ENCODE data around the gene SMARCA4.

Gene SMARCA4

GRCh38 chr19:11054628-11055027 lies 93.8 kb downstream of the SMARCA4 start:
- TF ChIP-seq ZEB2 (tag by site-specific recombination; IDR thresholded peaks at IDR 0.05) (no peak), EGR2 (tag by site-specific recombination; IDR thresholded peaks at IDR 0.05; ENCODE audit: low read depth) (peak; percentile 76), ZFHX2 (tag by site-specific recombination; conservative IDR thresholded peaks at IDR 0.05) (peak; percentile 68)
- H3K36me3 ChIP-seq (ENCODE audit: control insufficient read depth in 2 of 2, insufficient read depth in 1 of 2, low read length in 2 of 2), result peaks cover 0 to 67% of the 10 kb centered on the region in 2 experiments; a peak in 2 of 3 replicates
- CTCF ChIA-PET, result interaction anchor here (0.8 kb wide), 1 partner anchor 19 kb away, joined by 4 read pairs; no protein-coding TSS in a partner anchor
- H3K4me1 ChIP-seq (ENCODE audit: control insufficient read depth, insufficient read depth, low read length), result no peaks in the 10 kb centered on the region
- POLR2A ChIA-PET, result no interaction called here
- H3K27ac ChIP-seq (ENCODE audit: extremely low read depth, low read depth, low read length), result no peak overlapping the region
- H3K9me3 ChIP-seq (ENCODE audit: control insufficient read depth, insufficient read depth, low read depth, low read length), result no peaks in the 10 kb centered on the region
- H3K4me3 ChIP-seq (ENCODE audit: low read depth, low read length), result no peak overlapping the region

- ChIA-PET POLR2A (interaction anchor here (0.6 kb wide), 1 partner anchor 37 kb away, joined by 5 read pairs; no protein-coding TSS in a partner anchor), CTCF (interaction anchor here (1.1 to 1.4 kb wide), 2 partner anchors 67 to 68 kb away, joined by 3 to 4 read pairs; no protein-coding TSS in a partner anchor)
- TF ChIP-seq ZNF600 (tag by site-specific recombination; IDR thresholded peaks at IDR 0.05), result peak; percentile 68
- no peak for TF ChIP-seq ZBTB8A (tag by site-specific recombination; IDR thresholded peaks at IDR 0.05)
- Histone ChIP-seq H3K4me1 (ENCODE audit: control insufficient read depth, insufficient read depth, low read length) (no peaks in the 10 kb centered on the region), H3K4me3 (ENCODE audit: low read depth, low read length) (no peak overlapping the region), H3K9me3 (ENCODE audit: control insufficient read depth, insufficient read depth, low read depth, low read length) (no peaks in the 10 kb centered on the region), H3K36me3 (ENCODE audit: control insufficient read depth in 2 of 2, insufficient read depth in 1 of 2, low read length in 2 of 2) (peaks cover 5 to 77% of the 10 kb centered on the region in 2 experiments; a peak in 2 of 3 replicates), H3K27ac (ENCODE audit: extremely low read depth, low read depth, low read length) (no peak overlapping the region)
Observed at GRCh38 chr19:11058246-11059030, 97.6 kb downstream of the SMARCA4 start.

GRCh38 chr19:11059511-11060358 lies 98.9 kb downstream of the SMARCA4 start:
- TF ChIP-seq ZNF513 (tag by site-specific recombination; IDR thresholded peaks at IDR 0.05) (peak; percentile 55; the same call in 1 of the 2 replicates), ZBTB21 (tag by site-specific recombination; IDR thresholded peaks at IDR 0.05) (no peak), PRDM10 (tag by site-specific recombination; IDR thresholded peaks at IDR 0.05) (no peak), KLF8 (tag by site-specific recombination; IDR thresholded peaks at IDR 0.05) (no peak), ZNF768 (tag by site-specific recombination; IDR thresholded peaks at IDR 0.05) (no peak), HOXD13 (CRISPR knock-in tag; IDR thresholded peaks at IDR 0.05; ENCODE audit: borderline replicate concordance) (no peak)
- Histone ChIP-seq H3K4me3 (ENCODE audit: low read depth, low read length) (no peak overlapping the region), H3K36me3 (ENCODE audit: control insufficient read depth in 2 of 2, insufficient read depth in 1 of 2, low read length in 2 of 2) (peaks cover 8 to 69% of the 10 kb centered on the region in 2 experiments; a peak in 2 of 3 replicates), H3K4me1 (ENCODE audit: control insufficient read depth, insufficient read depth, low read length) (no peaks in the 10 kb centered on the region), H3K9me3 (ENCODE audit: control insufficient read depth, insufficient read depth, low read depth, low read length) (no peaks in the 10 kb centered on the region), H3K27ac (ENCODE audit: extremely low read depth, low read depth, low read length) (no peak overlapping the region)
- CTCF ChIA-PET, result interaction anchor here (1.4 kb wide), 1 partner anchor 67 kb away, joined by 4 read pairs; no protein-coding TSS in a partner anchor
- POLR2A ChIA-PET, result no interaction called here

Measured in HEK293 (cell line).